Liver (tissue), 9 donors: ENCODE measurements around the gene FMO4. TPM values are rescaled to one million over a fixed set of nuclear protein-coding genes. Genes with fewer than 3 reads are reported as not detected.

ENCODE experiments used
- DNase-seq: peaks from one replicate; pipeline ENCODE4 v3.0.0-alpha.2; 2017; ENCODE audit warnings: low spot score
- H3K27ac ChIP-seq, 2 donors: one replicate each; pipeline ENCODE4 v1.7.0; 2013; ENCODE audit warnings: inconsistent platforms in 2 of 2, low read length in 2 of 2, control low read depth in 1 of 2, low read depth in 1 of 2, mild to moderate bottlenecking in 1 of 2
- H3K27me3 ChIP-seq, 4 donors: one replicate each; pipeline versions ENCODE4 v1.6.1 to v1.7.0; 2013; ENCODE audit warnings: low read length in 3 of 4, inconsistent platforms in 1 of 4, mild to moderate bottlenecking in 1 of 4, moderate library complexity in 1 of 4; ENCODE audit not compliant: control insufficient read depth in 4 of 4, insufficient read depth in 4 of 4
- H3K36me3 ChIP-seq, 4 donors: one replicate each; pipeline versions ENCODE4 v1.6.1 to v1.7.0; 2013; ENCODE audit warnings: low read length in 3 of 4, mild to moderate bottlenecking in 3 of 4, low read depth in 1 of 4, moderate library complexity in 1 of 4; ENCODE audit not compliant: control insufficient read depth in 4 of 4, insufficient read depth in 3 of 4
- H3K4me1 ChIP-seq, 4 donors: one replicate each; pipeline versions ENCODE4 v1.6.1 to v1.7.0; 2013; ENCODE audit warnings: low read length in 3 of 4, mild to moderate bottlenecking in 3 of 4, moderate library complexity in 1 of 4; ENCODE audit not compliant: control insufficient read depth in 4 of 4, insufficient read depth in 4 of 4
- H3K4me3 ChIP-seq, 3 donors: one replicate each; pipeline versions ENCODE4 v1.6.1 to v1.7.0; 2013; ENCODE audit warnings: low read length in 3 of 3, control low read depth in 1 of 3, low read depth in 1 of 3, mild to moderate bottlenecking in 1 of 3
- H3K9ac ChIP-seq, 2 donors: one replicate each; pipeline ENCODE4 v1.7.0; 2013; ENCODE audit warnings: low read length in 2 of 2, mild to moderate bottlenecking in 2 of 2, moderate library complexity in 2 of 2, control low read depth in 1 of 2, low read depth in 1 of 2
- H3K9me3 ChIP-seq, 4 donors: one replicate each; pipeline versions ENCODE4 v1.6.1 to v1.7.0; 2013; ENCODE audit warnings: low read length in 3 of 4; ENCODE audit not compliant: control insufficient read depth in 4 of 4
- ATF3 ChIP-seq: IDR thresholded peaks from 2 replicates; pipeline ENCODE4 v1.6.1; 2016; ENCODE audit warnings: antibody characterized with exemption
- EGR1 ChIP-seq, 2 donors: IDR thresholded peaks; 2 replicates each; pipeline ENCODE4 v1.6.1; 2016 to 2018; ENCODE audit warnings: antibody characterized with exemption in 2 of 2, low read depth in 2 of 2
- FOXA1 ChIP-seq: IDR thresholded peaks from 2 replicates; pipeline ENCODE4 v1.6.1; 2016; ENCODE audit warnings: antibody characterized with exemption
- FOXA2 ChIP-seq: IDR thresholded peaks from 2 replicates; pipeline ENCODE4 v1.6.1; 2016; ENCODE audit warnings: antibody characterized with exemption
- HNF4A ChIP-seq, 2 donors: conservative IDR thresholded peaks; 2 replicates each; pipeline ENCODE4 v1.6.1; 2016; ENCODE audit warnings: antibody characterized with exemption in 2 of 2, mild to moderate bottlenecking in 2 of 2
- HNF4G ChIP-seq: IDR thresholded peaks from 2 replicates; pipeline ENCODE4 v1.6.1; 2016; ENCODE audit warnings: antibody characterized with exemption
- JUND ChIP-seq, 2 donors: IDR thresholded peaks; 2 replicates each; pipeline ENCODE4 v1.6.1; 2016; ENCODE audit warnings: antibody characterized with exemption in 2 of 2
- NR2F2 ChIP-seq: IDR thresholded peaks from 2 replicates; pipeline ENCODE4 v1.6.1; 2016; ENCODE audit warnings: antibody characterized with exemption
- RAD21 ChIP-seq, 2 donors: IDR thresholded peaks; 2 replicates each; pipeline ENCODE4 v1.6.1; 2016; ENCODE audit warnings: antibody characterized with exemption in 2 of 2, mild to moderate bottlenecking in 2 of 2
- REST ChIP-seq: IDR thresholded peaks from 2 replicates; pipeline ENCODE4 v1.6.1; 2016; ENCODE audit warnings: antibody characterized with exemption, mild to moderate bottlenecking
- RXRA ChIP-seq, 2 donors: IDR thresholded peaks; 2 replicates each; pipeline ENCODE4 v1.6.1; 2017 to 2018; ENCODE audit warnings: antibody characterized with exemption in 2 of 2, mild to moderate bottlenecking in 1 of 2
- SP1 ChIP-seq: IDR thresholded peaks from 2 replicates; pipeline ENCODE4 v1.6.1; 2018; ENCODE audit warnings: antibody characterized with exemption, mild to moderate bottlenecking
- TAF1 ChIP-seq: conservative IDR thresholded peaks from 2 replicates; pipeline ENCODE4 v1.6.1; 2016; ENCODE audit warnings: antibody characterized with exemption, mild to moderate bottlenecking
- YY1 ChIP-seq: IDR thresholded peaks from 2 replicates; pipeline ENCODE4 v1.6.1; 2016; ENCODE audit warnings: antibody characterized with exemption, mild to moderate bottlenecking
- WGBS: extraction: QIAGEN DNeasy Blood & Tissue Kit; methylation state at CpG from one replicate; pipeline ENCODE4 v1.1.7; 2013; 5-methylcytosine and 5-hydroxymethylcytosine counted together
- polyA plus RNA-seq, 2 donors: library from polyadenylated mRNA; stranded (reverse) in 1 of 2; unstranded in 1 of 2; fragments of 200-250 nt in 1 of 2; fragments of >200 nt in 1 of 2; fragmentation: Nextera tagmentation in 1 of 2; extraction: Ambion mirVana in 1 of 2; gene quantifications; one replicate each; pipeline versions ENCODE4 v1.2.1 to v1.2.3, GENCODE V29; 2013 to 2015
- total RNA-seq, 2 donors: library from RNA; depleted of rRNA; stranded (reverse); fragments of >200 nt; gene quantifications; one replicate each; pipeline ENCODE4 v1.2.3, GENCODE V29; 2014
- TF ChIP-seq, protein P1 (sequence below): IDR thresholded peaks from 2 replicates; pipeline ENCODE4 v1.6.1; 2016; ENCODE audit warnings: antibody characterized with exemption
- donor health status: healthy.
- donor health status: healthy.
- donor health status: healthy.
- donor health status: healthy.
- donor health status: healthy.

FMO4 gene
- total and polyA plus RNA-seq, 4 donors, result 7.2 to 26.9 (median 9.3) TPM

DNA sequence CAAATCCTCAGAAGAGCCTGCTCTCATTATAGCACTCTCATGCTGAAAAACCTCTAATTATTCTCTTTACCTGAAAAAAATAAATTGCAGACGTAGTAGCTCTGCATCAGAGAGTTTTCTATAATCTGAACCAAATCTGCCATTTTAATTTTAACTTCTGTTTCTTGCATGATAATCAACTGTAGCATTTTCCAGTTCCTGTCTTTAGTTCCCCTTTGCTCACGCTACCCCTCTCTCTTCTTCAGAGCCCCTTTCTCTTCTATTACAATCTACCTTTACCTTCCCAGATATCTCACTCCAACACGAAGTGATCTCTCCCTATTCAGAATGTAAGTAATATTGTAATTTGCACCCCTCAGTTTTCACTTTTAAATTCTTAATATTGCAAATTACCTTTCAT lies 34.3 kb upstream of the FMO4 start:
- no peaks in the 10 kb centered on the region for H3K36me3 ChIP-seq
- H3K9me3 ChIP-seq, result no peaks in the 10 kb centered on the region
- WGBS, result 77% methylated on average over 3 of the region's 3 CpGs
- H3K9ac ChIP-seq, result no peak overlapping the region
- no peak overlapping the region for H3K27ac ChIP-seq
- DNase-seq, result no peak
- no peaks in the 10 kb centered on the region for H3K27me3 ChIP-seq
- no peaks in the 10 kb centered on the region for H3K4me1 ChIP-seq
- no peak overlapping the region for H3K4me3 ChIP-seq
- no peak for TF ChIP-seq HNF4A (conservative IDR thresholded peaks at IDR 0.05)
- no peak for TF ChIP-seq EGR1 (IDR thresholded peaks at IDR 0.05; ENCODE audit: low read depth in 2 of 2)
- TF ChIP-seq RAD21 (IDR thresholded peaks at IDR 0.05), result no peak
- TF ChIP-seq REST, result no peak
- TF ChIP-seq JUND (IDR thresholded peaks at IDR 0.05), result no peak
- TF ChIP-seq HNF4G, result no peak
- no peak for TF ChIP-seq SP1
- no peak for TF ChIP-seq FOXA1
- TF ChIP-seq FOXA2, result no peak
- no peak for TF ChIP-seq YY1
- TF ChIP-seq ATF3, result no peak
- TF ChIP-seq RXRA (IDR thresholded peaks at IDR 0.05), result no peak

- no peak for DNase-seq
- no peaks in the 10 kb centered on the region for H3K27me3 ChIP-seq
- H3K4me1 ChIP-seq, result no peaks in the 10 kb centered on the region
- H3K4me3 ChIP-seq, result no peak overlapping the region
- no peak overlapping the region for H3K9ac ChIP-seq
- TF ChIP-seq HNF4G (no peak), SP1 (no peak), TAF1 (no peak), HNF4A (conservative IDR thresholded peaks at IDR 0.05) (no peak), YY1 (no peak), EGR1 (IDR thresholded peaks at IDR 0.05; ENCODE audit: low read depth in 2 of 2) (no peak), NR2F2 (no peak), JUND (IDR thresholded peaks at IDR 0.05) (no peak), REST (no peak)
- TF ChIP-seq, protein P1, sequence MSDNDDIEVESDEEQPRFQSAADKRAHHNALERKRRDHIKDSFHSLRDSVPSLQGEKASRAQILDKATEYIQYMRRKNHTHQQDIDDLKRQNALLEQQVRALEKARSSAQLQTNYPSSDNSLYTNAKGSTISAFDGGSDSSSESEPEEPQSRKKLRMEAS, result no peak
- no peaks in the 10 kb centered on the region for H3K9me3 ChIP-seq
- 94% methylated on average over 7 of the region's 7 CpGs for WGBS
- no peak overlapping the region for H3K27ac ChIP-seq
- H3K36me3 ChIP-seq, result no peaks in the 10 kb centered on the region
Observed at GRCh38 chr1:171280599-171280998, 33.4 kb upstream of the FMO4 start.
